Fibroblast of peridontal ligament (primary cell): ENCODE results near the gene OTOA.
"Not testable (repeated sequence)": the region's sequence is repeated elsewhere in the genome, so short reads cannot be mapped to it uniquely, and the experiment has no call there.

Experiments used
- DNase-seq: peaks from one replicate; pipeline ENCODE4 v3.0.0-alpha.2; 2010; ENCODE audit errors: extremely low read depth

Gene OTOA

GRCh38 chr16:21722771-21723455 is 59.1 kb downstream of the OTOA start:
- DNase-seq: no peak

DNA sequence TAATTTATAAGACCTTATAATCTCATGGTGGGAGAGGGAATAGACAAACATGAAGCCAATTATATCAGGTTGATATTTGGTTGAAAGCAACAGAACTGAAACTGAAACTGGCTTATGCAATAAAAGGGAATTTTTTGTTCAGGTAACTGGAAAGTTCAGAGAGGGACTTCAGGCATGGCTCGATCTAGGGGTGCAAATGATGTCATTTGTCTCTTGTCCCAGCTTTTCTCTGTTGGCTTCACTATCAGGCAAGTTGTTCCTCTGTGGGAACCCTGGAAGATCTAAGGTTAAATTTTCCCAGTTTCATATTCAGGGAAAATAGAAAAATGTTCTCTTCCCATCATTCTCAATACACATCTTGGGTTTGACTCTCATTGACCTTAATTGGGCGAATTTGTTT is 59.8 kb downstream of the OTOA start:
- no peak for DNase-seq

GRCh38 chr16:21727344-21727743 is 63.6 kb downstream of the OTOA start:
- no peak for DNase-seq

GRCh38 chr16:21731233-21731632 is 67.5 kb downstream of the OTOA start:
- not testable (repeated sequence) for DNase-seq

GRCh38 chr16:21740637-21741036 is 76.9 kb downstream of the OTOA start:
- DNase-seq: not testable (repeated sequence)

- not testable (repeated sequence) for DNase-seq
Observed at GRCh38 chr16:21756192-21757079, 92.7 kb downstream of the OTOA start.

DNA sequence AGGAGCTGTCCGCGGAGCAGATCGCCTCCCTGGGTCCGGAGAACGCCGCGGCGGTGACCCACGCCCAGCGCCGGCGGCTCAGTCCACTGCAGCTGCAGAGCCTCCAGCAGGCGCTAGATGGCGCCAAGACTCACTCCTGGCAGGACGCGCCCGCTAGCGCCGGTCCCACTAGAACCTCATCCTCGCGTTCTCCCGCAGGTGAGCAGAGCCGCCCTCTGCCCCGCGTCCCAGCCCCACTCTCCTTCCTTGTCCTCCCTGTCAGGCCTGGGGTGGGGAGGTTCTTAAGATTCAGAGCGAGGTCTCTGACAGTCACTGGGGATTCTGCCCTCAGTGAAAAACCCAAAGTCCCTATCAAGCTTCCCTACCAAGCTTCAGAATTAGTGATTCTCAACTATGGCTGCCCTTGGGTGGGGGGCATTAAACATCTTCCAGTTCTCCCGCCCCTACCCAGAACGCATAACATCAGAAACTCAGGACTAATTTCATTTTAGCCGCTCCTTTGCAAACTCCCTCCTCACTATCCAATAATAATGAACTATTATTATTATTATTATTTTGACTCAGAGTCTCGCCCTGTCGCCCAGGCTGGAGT is 93.4 kb downstream of the OTOA start:
- not testable (repeated sequence) for DNase-seq

DNA sequence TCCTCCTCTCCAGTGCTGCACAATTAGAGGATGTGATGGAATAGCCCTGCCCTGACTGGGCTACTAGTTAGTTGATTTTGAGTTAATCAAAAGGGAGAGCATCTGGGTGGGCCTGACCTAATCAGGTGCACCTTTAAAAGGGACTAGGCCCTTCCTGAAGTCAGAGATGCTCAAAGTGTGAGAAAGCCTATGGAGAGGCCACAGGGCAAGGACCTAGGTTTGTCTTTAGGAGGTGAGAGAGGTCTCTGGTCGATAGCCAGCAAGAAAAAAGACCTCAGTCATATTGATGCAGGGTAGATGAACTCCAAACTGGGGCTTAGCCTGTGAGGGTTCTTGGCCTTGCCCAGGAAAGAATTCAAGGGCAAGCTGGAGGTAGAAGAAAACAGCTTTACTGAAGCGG is 104.5 kb downstream of the OTOA start:
- DNase-seq: not testable (repeated sequence)

- not testable (repeated sequence) for DNase-seq
Observed at GRCh38 chr16:21768810-21769209, 105.0 kb downstream of the OTOA start.

DNA sequence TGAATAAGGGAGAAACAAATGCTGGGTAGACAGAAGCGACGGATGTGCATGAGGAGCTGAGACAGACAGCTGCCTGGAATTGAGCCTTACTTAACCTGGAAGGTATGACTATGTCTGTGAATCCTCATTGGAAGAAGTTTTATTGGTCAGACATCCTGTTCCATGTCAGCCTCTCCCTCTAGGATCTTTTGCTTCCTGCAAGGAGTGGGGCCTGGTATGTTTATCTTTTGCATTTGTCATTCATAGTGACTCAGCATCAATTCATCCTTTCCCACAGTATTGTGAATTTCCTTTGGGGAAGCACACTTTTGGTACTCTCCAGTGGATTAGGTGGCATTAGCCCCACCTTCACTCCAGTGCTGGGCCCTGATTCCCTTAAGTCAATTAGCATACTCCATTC is 105.5 kb downstream of the OTOA start:
- DNase-seq: peak; percentile 58

- not testable (repeated sequence) for DNase-seq
Observed at GRCh38 chr16:21770584-21770983, 106.8 kb downstream of the OTOA start.

GRCh38 chr16:21772547-21773206 is 108.9 kb downstream of the OTOA start:
- peak; percentile 23 for DNase-seq

DNA sequence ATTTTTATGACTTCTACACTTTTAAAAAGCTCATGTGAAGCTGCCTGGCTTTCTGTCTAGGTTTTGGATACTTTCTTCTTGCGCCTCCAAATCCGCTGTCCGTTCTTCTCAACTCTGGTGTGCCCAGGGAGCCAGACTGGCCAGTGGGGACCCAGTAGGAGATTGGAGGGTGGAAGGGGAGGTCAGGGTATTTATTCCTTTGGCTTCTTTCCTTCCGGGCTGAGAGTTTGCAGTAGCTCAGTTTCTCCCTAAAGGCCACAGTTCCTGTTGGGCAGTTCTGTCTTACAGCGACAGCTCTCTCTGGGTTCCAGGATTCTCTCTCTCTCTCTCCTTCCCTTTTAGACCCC is 109.4 kb downstream of the OTOA start:
- not testable (repeated sequence) for DNase-seq

- not testable (repeated sequence) for DNase-seq
Observed at GRCh38 chr16:21780525-21780924, 116.8 kb downstream of the OTOA start.

- DNase-seq: not testable (repeated sequence)
Observed at GRCh38 chr16:21790506-21790905, 126.7 kb downstream of the OTOA start.

- DNase-seq: not testable (repeated sequence)
Observed at GRCh38 chr16:21793310-21793709, 129.5 kb downstream of the OTOA start.

DNA sequence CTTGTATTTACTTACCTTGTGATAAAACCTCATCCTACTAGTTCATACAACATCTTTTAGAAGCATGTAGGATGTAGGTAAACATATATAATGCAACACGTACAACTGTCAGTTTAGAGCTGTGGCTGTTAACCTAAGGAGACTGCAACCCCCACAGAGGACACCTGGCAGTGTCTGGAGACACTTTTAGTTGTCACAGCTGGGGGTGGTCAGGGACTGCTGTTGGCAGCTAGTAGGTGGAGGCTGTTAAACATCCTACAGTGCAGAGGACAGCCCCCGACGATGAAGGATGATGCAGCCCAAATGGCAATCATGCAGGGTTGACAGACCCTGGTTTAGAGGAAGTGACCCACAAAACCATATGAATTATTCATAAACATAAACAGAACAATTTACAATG is 134.8 kb downstream of the OTOA start:
- not testable (repeated sequence) for DNase-seq

DNA sequence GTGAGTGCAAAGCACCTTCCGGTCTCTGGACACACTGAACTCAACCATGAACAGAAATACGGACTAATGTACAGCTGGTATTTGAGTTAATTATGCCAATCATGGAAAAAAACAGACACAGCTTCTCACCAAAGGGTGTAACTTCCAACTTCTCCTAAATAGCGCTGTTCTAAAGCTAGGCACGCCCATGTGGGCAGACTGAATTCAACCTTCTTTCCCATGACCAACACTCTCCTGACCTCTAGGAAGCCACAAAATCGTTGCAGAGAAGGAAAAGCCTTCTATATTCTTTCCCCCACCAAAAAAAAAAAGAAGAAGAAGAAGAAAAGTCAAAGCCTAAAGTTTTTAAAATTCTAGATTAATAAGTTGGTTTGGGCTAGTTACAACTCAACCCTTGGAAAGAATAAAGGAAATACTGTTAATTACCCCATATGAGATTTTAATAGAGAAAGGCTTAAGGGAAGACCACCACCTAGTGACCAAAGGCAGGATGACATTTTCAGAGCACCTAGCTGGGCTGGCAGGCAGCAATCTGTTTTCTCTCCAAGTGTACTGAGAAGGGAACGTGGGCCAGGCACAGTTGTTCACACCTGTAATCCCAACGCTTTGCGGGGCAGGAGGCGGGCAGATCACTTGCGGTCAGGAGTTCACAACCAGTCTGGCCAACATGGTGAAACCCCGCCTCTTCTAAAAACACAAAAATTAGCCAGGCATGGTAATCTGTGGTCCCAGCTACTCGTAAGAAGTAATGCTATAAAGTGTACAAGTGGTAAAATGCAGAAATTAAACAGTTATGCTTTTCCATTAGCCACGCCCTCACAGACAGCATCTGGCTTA is 138.0 kb downstream of the OTOA start:
- peak; percentile 71 for DNase-seq

- DNase-seq: not testable (repeated sequence)
Observed at GRCh38 chr16:21802375-21802663, 138.6 kb downstream of the OTOA start.
